Fibroblast of mammary gland (primary cell): ENCODE data around the gene MCF2L.

Experiments
- DNase-seq: peaks from one replicate; pipeline ENCODE4 v3.0.0-alpha.2; 2010; ENCODE audit warnings: low read depth
- H3K4me3 ChIP-seq: 2 replicates; pipeline ENCODE4 v1.5.1; 2011; ENCODE audit warnings: low read depth, mild to moderate bottlenecking, low read length, moderate library complexity; ENCODE audit not compliant: control insufficient read depth
- CTCF ChIP-seq: conservative IDR thresholded peaks from 2 replicates; pipeline ENCODE4 v1.5.1; 2011; ENCODE audit warnings: low read depth, low read length, inconsistent platforms; ENCODE audit not compliant: control insufficient read depth, insufficient read depth

MCF2L gene

GRCh38 chr13:113043931-113044330 is 74.9 kb downstream of the MCF2L start:
- no peak overlapping the region for H3K4me3 ChIP-seq
- no peak for TF ChIP-seq CTCF
- DNase-seq = no peak

- peak; percentile 9 for DNase-seq
- H3K4me3 ChIP-seq = no peak overlapping the region
- no peak for TF ChIP-seq CTCF
These were observed 75.5 kb downstream of the MCF2L start for GRCh38 chr13:113044391-113045114.

DNA sequence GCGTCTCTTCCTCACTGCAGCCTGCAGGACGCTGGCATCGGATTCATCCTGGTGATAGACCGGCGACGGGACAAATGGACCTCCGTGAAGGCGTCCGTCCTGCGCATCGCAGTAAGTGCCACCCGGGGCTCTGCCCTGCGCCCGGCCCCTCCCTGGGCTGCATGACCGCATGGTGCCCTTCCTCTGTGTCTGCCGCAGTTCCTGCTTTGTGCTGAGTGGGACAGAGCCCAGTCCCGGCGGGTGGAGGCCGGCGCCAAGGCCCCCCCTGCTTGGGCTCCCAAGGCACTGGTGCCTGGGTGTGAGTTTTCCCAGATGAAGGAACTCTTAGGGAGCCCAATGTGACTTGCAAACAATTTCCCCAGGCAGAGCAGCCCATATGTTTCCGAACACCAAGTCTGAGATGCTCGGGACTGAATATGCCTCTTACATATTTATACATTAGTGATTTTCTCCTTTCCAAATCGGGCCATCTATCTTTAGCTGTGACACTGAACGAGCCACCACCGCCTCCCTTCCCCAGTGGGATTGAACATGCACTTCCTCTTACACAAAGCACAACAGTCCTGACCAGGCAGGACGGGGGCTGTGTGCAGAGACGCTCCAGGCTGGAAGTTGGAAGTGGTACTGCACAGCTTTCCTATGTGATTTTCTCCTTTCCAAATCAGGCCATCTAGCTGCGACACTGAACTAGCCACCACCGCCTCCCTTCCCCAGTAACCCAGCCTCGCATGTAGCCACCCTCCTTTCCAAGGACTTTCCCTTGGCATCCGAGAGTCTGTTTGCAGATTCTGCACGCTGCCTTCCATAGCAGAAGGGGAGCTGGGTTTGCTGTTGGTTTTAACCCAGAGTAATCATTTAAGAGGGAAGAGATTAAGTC is 76.5 kb downstream of the MCF2L start:
- no peak overlapping the region for H3K4me3 ChIP-seq
- DNase-seq = no peak
- TF ChIP-seq CTCF = no peak

DNA sequence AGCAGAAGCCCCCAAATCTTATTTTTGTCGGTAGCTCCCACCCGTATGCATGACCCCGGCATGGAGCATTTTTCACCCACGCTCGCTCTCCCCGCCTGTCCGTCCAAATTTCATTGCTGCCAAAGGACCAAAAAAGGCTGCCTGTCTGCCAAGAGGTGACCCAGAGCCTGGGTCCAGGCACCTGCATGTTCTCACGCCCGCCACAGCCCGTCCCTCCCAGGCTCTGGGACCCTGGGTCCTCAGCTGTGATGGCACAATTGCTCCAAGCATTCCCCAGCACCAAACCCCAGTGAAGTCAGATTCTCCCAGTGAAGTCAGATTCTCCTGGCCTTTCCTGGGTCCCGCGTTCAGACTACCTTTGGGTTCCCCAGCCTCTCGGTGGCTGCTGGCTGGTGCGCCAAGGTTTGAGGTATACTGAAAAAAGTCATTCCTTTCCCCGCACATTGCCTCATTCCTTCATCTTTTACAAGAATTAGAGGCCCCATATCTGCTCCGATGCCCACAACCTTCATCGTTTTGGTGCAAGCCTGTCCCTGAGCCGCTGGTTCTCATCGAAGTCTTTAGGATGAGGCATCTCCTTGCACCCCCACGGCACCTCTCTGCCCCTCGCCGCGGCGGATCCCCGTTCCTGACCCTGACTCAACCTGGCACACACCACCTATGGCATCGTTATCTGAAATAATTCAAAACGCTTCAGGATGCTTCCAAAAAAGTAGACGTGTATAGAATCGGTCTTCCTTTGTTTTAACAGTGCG is 77.3 kb downstream of the MCF2L start:
- no peak for TF ChIP-seq CTCF
- no peak overlapping the region for H3K4me3 ChIP-seq
- DNase-seq = no peak

- no peak overlapping the region for H3K4me3 ChIP-seq
- no peak for DNase-seq
- TF ChIP-seq CTCF = no peak
These were observed 77.8 kb downstream of the MCF2L start for GRCh38 chr13:113046883-113047244.

DNA sequence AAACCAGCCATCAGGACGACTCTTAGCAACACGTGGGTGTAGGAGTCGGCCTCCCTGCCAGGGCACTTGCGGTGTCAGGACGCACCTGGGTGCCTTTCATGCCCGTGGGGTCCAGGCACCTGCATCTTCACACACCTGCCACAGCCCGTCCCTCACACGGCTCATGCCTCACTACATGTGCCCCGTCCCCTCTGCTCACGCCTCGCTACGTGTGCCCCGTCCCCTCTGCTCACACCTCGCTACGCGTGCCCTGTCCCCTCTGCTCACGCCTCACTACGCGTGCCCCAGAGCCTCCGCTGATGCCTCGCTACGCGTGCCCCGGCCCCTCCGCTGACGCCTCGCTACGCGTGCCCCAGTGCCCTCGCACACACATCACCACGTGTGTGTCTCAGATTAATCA is 78.6 kb downstream of the MCF2L start:
- H3K4me3 ChIP-seq = no peak overlapping the region

More for the DNA sequence above, 78.6 kb downstream of the MCF2L start:
- DNase-seq = no peak
- no peak for TF ChIP-seq CTCF
